Hepatocyte (in vitro differentiated cells): ENCODE measurements around the gene MRPL55. TPM values are rescaled to one million over a fixed set of nuclear protein-coding genes. Genes with fewer than 3 reads are reported as not detected.

ENCODE experiments used
- DNase-seq: peaks from one replicate; pipeline ENCODE4 v3.0.0-alpha.2; 2016; ENCODE audit warnings: low spot score
- H2AFZ ChIP-seq: fragments of 200-600 bp; sonication (generic); 2 replicates; pipeline ENCODE4 v1.6.0; 2016; ENCODE audit warnings: antibody characterized with exemption, mild to moderate bottlenecking
- H3K27ac ChIP-seq: fragments of 200-600 bp; sonication (generic); 2 replicates; pipeline ENCODE4 v1.5.1; 2016; ENCODE audit warnings: mild to moderate bottlenecking
- H3K27me3 ChIP-seq: fragments of 200-600 bp; sonication (generic); 2 replicates; pipeline ENCODE4 v1.6.1; 2016
- H3K36me3 ChIP-seq: fragments of 200-600 bp; sonication (generic); replicated peaks from 2 replicates; pipeline ENCODE4 v1.5.1; 2016; ENCODE audit warnings: low read depth; ENCODE audit not compliant: insufficient read depth
- H3K4me1 ChIP-seq: fragments of 200-600 bp; sonication (generic); 2 replicates; pipeline ENCODE4 v1.5.1; 2016; ENCODE audit warnings: mild to moderate bottlenecking, moderate library complexity; ENCODE audit not compliant: insufficient read depth
- H3K4me2 ChIP-seq: fragments of 200-600 bp; sonication (generic); 2 replicates; pipeline ENCODE4 v1.6.0; 2016
- H3K4me3 ChIP-seq: fragments of 200-600 bp; sonication (generic); 2 replicates; pipeline ENCODE4 v1.5.1; 2016; ENCODE audit warnings: mild to moderate bottlenecking
- H3K79me2 ChIP-seq: fragments of 200-600 bp; sonication (generic); 2 replicates; pipeline ENCODE4 v1.6.0; 2017; ENCODE audit warnings: mild to moderate bottlenecking
- H3K9me2 ChIP-seq: fragments of 200-600 bp; sonication (generic); replicated peaks from 2 replicates; pipeline ENCODE4 v1.6.0; 2017; ENCODE audit warnings: mild to moderate bottlenecking; ENCODE audit not compliant: insufficient read depth
- H3K9me3 ChIP-seq: fragments of 200-600 bp; sonication (generic); 2 replicates; pipeline ENCODE4 v1.5.1; 2016; ENCODE audit warnings: low read depth, mild to moderate bottlenecking
- H4K20me1 ChIP-seq: fragments of 200-600 bp; sonication (generic); 2 replicates; pipeline ENCODE4 v1.6.0; 2016; ENCODE audit warnings: mild to moderate bottlenecking; ENCODE audit not compliant: insufficient read depth, poor library complexity, severe bottlenecking
- EZH2 ChIP-seq: fragments of 200-600 bp; sonication (generic); IDR thresholded peaks from 2 replicates; pipeline ENCODE4 v1.6.1; 2016; ENCODE audit warnings: antibody characterized with exemption, mild to moderate bottlenecking, borderline replicate concordance
- EZH2phosphoT487 ChIP-seq: fragments of 200-600 bp; sonication (generic); IDR thresholded peaks from one replicate; pipeline ENCODE4 v1.6.1; 2018; ENCODE audit warnings: antibody characterized with exemption, mild to moderate bottlenecking, low read depth, moderate library complexity; ENCODE audit not compliant: unreplicated experiment, severe bottlenecking
- WGBS: methylation state at CpG from one replicate; pipeline ENCODE4 v1.1.6; 2016; ENCODE audit warnings: low lambda C conversion rate; ENCODE audit errors: missing lambda C conversion rate; 5-methylcytosine and 5-hydroxymethylcytosine counted together
- microRNA-seq: library from miRNA; unstranded; fragments of <30 nt; microRNA quantifications from one replicate; pipeline ENCODE4, GENCODE V29; 2017
- polyA plus RNA-seq: library from polyadenylated mRNA; unstranded; fragments of >200 nt; fragmentation: Nextera tagmentation; extraction: Ambion mirVana; gene quantifications from 2 replicates; pipeline ENCODE4 v1.2.1, GENCODE V29; 2016
- small RNA-seq: library from RNA; depleted of rRNA; stranded (forward); fragments of <200 nt; gene quantifications from one replicate; pipeline ENCODE3, GENCODE V24; 2014
- total RNA-seq: library from RNA; depleted of rRNA; stranded (reverse); fragments of >200 nt; gene quantifications from 2 replicates; pipeline ENCODE4 v1.2.3, GENCODE V29; 2014
- TF ChIP-seq, protein P1 (sequence below): fragments of 200-600 bp; sonication (generic); IDR thresholded peaks from 2 replicates; pipeline ENCODE4 v1.5.1; 2016; ENCODE audit warnings: antibody characterized with exemption, mild to moderate bottlenecking; ENCODE audit not compliant: poor library complexity

Gene MRPL55
- total and polyA plus RNA-seq, 2 experiments from 2014 or later, result 64.8 to 130 TPM

- H3K4me3 ChIP-seq, result no peak overlapping the region
- H3K9me3 ChIP-seq, result no peaks in the 10 kb centered on the region
- H3K79me2 ChIP-seq, result no peaks in the 10 kb centered on the region
- H3K36me3 ChIP-seq, result no peaks in the 10 kb centered on the region
- DNase-seq, result peak; percentile 88
- 2% methylated on average over 9 of the region's 33 CpGs for WGBS
- peaks cover 62% of the 10 kb centered on the region for H3K27me3 ChIP-seq
- H4K20me1 ChIP-seq, result no peaks in the 10 kb centered on the region
- H2AFZ ChIP-seq, result peak overlapping the region; percentile 45
- H3K4me2 ChIP-seq, result peak overlapping the region; percentile 81
- peak overlapping the region; percentile 58 for H3K27ac ChIP-seq
- peaks cover 7% of the 10 kb centered on the region for H3K4me1 ChIP-seq
- TF ChIP-seq, protein P1, sequence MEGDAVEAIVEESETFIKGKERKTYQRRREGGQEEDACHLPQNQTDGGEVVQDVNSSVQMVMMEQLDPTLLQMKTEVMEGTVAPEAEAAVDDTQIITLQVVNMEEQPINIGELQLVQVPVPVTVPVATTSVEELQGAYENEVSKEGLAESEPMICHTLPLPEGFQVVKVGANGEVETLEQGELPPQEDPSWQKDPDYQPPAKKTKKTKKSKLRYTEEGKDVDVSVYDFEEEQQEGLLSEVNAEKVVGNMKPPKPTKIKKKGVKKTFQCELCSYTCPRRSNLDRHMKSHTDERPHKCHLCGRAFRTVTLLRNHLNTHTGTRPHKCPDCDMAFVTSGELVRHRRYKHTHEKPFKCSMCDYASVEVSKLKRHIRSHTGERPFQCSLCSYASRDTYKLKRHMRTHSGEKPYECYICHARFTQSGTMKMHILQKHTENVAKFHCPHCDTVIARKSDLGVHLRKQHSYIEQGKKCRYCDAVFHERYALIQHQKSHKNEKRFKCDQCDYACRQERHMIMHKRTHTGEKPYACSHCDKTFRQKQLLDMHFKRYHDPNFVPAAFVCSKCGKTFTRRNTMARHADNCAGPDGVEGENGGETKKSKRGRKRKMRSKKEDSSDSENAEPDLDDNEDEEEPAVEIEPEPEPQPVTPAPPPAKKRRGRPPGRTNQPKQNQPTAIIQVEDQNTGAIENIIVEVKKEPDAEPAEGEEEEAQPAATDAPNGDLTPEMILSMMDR, result no peak
- TF ChIP-seq EZH2phosphoT487, result no peak
- no peak for TF ChIP-seq EZH2
- H3K9me2 ChIP-seq, result no peaks in the 10 kb centered on the region
Measured at GRCh38 chr1:228059634-228060457, 49.3 kb downstream of the MRPL55 start.

GRCh38 chr1:228058949-228059633, 50.0 kb downstream of the MRPL55 start:
- no peaks in the 10 kb centered on the region for H3K36me3 ChIP-seq
- H3K27me3 ChIP-seq, result peaks cover 62% of the 10 kb centered on the region
- no peak overlapping the region for H3K4me3 ChIP-seq
- H2AFZ ChIP-seq, result no peak overlapping the region
- no peaks in the 10 kb centered on the region for H3K9me2 ChIP-seq
- H3K9me3 ChIP-seq, result no peaks in the 10 kb centered on the region
- no peak overlapping the region for H3K27ac ChIP-seq
- WGBS, result 16% methylated on average over 63 of the region's 66 CpGs
- peak; percentile 54 for DNase-seq
- H3K4me2 ChIP-seq, result peak overlapping the region; percentile 81
- H4K20me1 ChIP-seq, result no peaks in the 10 kb centered on the region
- H3K4me1 ChIP-seq, result peaks cover 7% of the 10 kb centered on the region
- H3K79me2 ChIP-seq, result no peaks in the 10 kb centered on the region
- TF ChIP-seq EZH2phosphoT487 (no peak), EZH2 (no peak)
- TF ChIP-seq, protein P1, result no peak

- no peaks in the 10 kb centered on the region for H3K9me3 ChIP-seq
- H3K4me2 ChIP-seq, result peak overlapping the region; percentile 81
- TF ChIP-seq EZH2 (peak; percentile 27), EZH2phosphoT487 (no peak)
- TF ChIP-seq, protein P1, result no peak
- no peaks in the 10 kb centered on the region for H3K36me3 ChIP-seq
- no peaks in the 10 kb centered on the region for H3K9me2 ChIP-seq
- H2AFZ ChIP-seq, result no peak overlapping the region
- 64% methylated on average over 18 of the region's 18 CpGs for WGBS
- H3K4me3 ChIP-seq, result no peak overlapping the region
- peaks cover 66% of the 10 kb centered on the region for H3K27me3 ChIP-seq
- no peak for DNase-seq
- no peak overlapping the region for H3K27ac ChIP-seq
- H3K4me1 ChIP-seq, result peaks cover 7% of the 10 kb centered on the region
- no peaks in the 10 kb centered on the region for H3K79me2 ChIP-seq
- H4K20me1 ChIP-seq, result no peaks in the 10 kb centered on the region
Measured at GRCh38 chr1:228058172-228058948, 50.7 kb downstream of the MRPL55 start.

Small RNA genes lying within 50 kb of the gene (microRNA-seq; reads per million reads assigned to microRNA genes)
- 14.3 reads per million, percentile 31 among the genes with 10 or more reads in this experiment for gene MIR3620

Small RNA genes lying within 50 kb of the gene (small RNA-seq; reads per million reads assigned to genes)
- not detected for gene AL359510.1

Other genes starting within 250 kb of the MRPL55 start
- 1.2 and 2.8 TPM in 2 replicates for gene WNT9A, start 161.4 kb downstream of the MRPL55 start, total RNA-seq
- gene WNT9A, start 161.4 kb downstream of the MRPL55 start, polyA plus RNA-seq, result 0.40 and 1.5 TPM in 2 replicates
- gene WNT3A, start 102.3 kb downstream of the MRPL55 start, total RNA-seq, result 0.03 and 0.20 TPM in 2 replicates
- not detected in 2 replicates for gene WNT3A, start 102.3 kb downstream of the MRPL55 start, polyA plus RNA-seq
- 249 and 250 TPM in 2 replicates for gene ARF1, start 26.6 kb downstream of the MRPL55 start, total RNA-seq
- gene ARF1, start 26.6 kb downstream of the MRPL55 start, polyA plus RNA-seq, result 594 and 609 TPM in 2 replicates
- 8.3 and 12.3 TPM in 2 replicates for gene C1orf35, start 6.0 kb downstream of the MRPL55 start, total RNA-seq
- 24.6 and 31.6 TPM in 2 replicates for gene C1orf35, start 6.0 kb downstream of the MRPL55 start, polyA plus RNA-seq
- gene GUK1, start 31.0 kb upstream of the MRPL55 start, total RNA-seq, result 157 and 158 TPM in 2 replicates
- gene GUK1, start 31.0 kb upstream of the MRPL55 start, polyA plus RNA-seq, result 306 and 368 TPM in 2 replicates
- gene GJC2, start 40.6 kb upstream of the MRPL55 start, total RNA-seq, result 0.80 and 1.6 TPM in 2 replicates
- gene GJC2, start 40.6 kb upstream of the MRPL55 start, polyA plus RNA-seq, result 0.40 and 0.63 TPM in 2 replicates
- gene IBA57, start 56.5 kb upstream of the MRPL55 start, total RNA-seq, result 5.0 and 5.7 TPM in 2 replicates
- gene IBA57, start 56.5 kb upstream of the MRPL55 start, polyA plus RNA-seq, result 4.7 and 5.6 TPM in 2 replicates
- 11.2 and 22.4 TPM in 2 replicates for gene OBSCN, start 98.7 kb upstream of the MRPL55 start, total RNA-seq
- 15.0 and 20.6 TPM in 2 replicates for gene OBSCN, start 98.7 kb upstream of the MRPL55 start, polyA plus RNA-seq